ENCODE data around the gene SRA1. TPM values are rescaled to one million over a fixed set of nuclear protein-coding genes. Genes with fewer than 3 reads are reported as not detected.

The SRA1 gene
- total RNA-seq, 4 donors from 2014 or later = 22.7 to 43.7 (median 35.7) TPM

GRCh38 chr5:140524003-140524402 is 33.3 kb downstream of the SRA1 start:
- whole genome bisulfite sequencing, 2 donors = 91 to 97% methylated on average over 2 of the region's 2 CpGs
- Histone ChIP-seq H3K36me3 (peaks cover 40 to 42% of the 10 kb centered on the region in 2 donors), H3K4me1 (no peaks in the 10 kb centered on the region), H3K27ac (no peak overlapping the region), H3K4me3 (replicated peaks in 1 of 3) (no peak overlapping the region), H3K9me3 (no peaks in the 10 kb centered on the region), H3K27me3 (no peaks in the 10 kb centered on the region)
- intact Hi-C loops (cut with DNase I) = no loop called here
- TF ChIP-seq CTCF (IDR thresholded peaks at IDR 0.05) = no peak
- TF ChIP-seq POLR2A (IDR thresholded peaks at IDR 0.05) = no peak
- no peak for DNase-seq

DNA sequence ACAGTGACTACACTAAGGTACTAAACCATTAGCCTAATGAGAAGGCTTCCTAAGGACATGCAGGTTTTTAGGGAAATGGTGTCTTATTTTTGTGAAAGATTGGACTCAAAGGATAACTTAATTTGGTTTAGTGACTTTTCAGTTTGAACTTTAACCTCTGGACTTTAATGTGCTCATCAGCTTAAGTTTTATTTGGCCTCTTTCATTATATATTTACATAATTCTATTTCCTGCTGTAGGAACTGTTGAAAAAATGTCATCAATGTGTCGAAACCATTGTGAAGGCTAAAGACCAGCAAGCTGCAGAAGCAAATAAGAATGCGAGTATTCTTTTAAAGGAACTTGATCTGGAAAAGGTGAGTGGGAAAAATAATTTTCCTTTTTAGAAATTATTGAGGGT is 44.1 kb downstream of the SRA1 start:
- no peak overlapping the region for H3K27ac ChIP-seq
- TF ChIP-seq POLR2A (IDR thresholded peaks at IDR 0.05) (no peak), CTCF (IDR thresholded peaks at IDR 0.05) (no peak)
- H3K9me3 ChIP-seq = no peaks in the 10 kb centered on the region
- 96 to 97% methylated on average over 2 of the region's 2 CpGs for WGBS, 2 donors
- no peak for DNase-seq
- H3K4me3 ChIP-seq (replicated peaks in 1 of 3) = no peak overlapping the region
- H3K27me3 ChIP-seq = no peaks in the 10 kb centered on the region
- intact Hi-C loops (cut with DNase I) = no loop called here
- H3K36me3 ChIP-seq = peaks cover 34 to 53% of the 10 kb centered on the region in 2 donors
- H3K4me1 ChIP-seq = no peaks in the 10 kb centered on the region

DNA sequence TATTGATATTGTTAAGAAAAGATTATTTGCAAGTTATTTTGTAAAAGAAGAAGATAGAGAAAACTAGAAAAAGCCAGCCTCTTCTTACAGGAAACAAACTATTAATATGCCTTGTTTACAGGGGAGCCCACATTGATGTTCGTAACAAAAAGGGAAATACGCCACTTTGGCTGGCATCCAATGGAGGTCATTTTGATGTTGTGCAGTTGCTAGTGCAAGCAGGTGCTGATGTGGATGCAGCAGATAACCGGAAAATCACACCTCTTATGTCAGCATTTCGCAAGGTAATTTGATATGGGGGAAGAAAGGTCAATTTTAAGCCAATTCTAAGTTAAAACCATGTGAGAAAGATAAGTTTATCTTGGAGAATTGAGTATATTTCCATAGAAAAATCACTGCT is 47.4 kb downstream of the SRA1 start:
- Histone ChIP-seq H3K9me3 (no peaks in the 10 kb centered on the region), H3K27ac (no peak overlapping the region), H3K4me3 (replicated peaks in 1 of 3) (no peak overlapping the region), H3K27me3 (no peaks in the 10 kb centered on the region), H3K4me1 (no peaks in the 10 kb centered on the region), H3K36me3 (peaks cover 55 to 76% of the 10 kb centered on the region in 2 donors)
- WGBS, 2 donors = 83 to 88% methylated on average over 4 of the region's 4 CpGs
- no peak for DNase-seq
- intact Hi-C loops (cut with DNase I) = no loop called here
- TF ChIP-seq CTCF (IDR thresholded peaks at IDR 0.05) = no peak
- TF ChIP-seq POLR2A (IDR thresholded peaks at IDR 0.05) = no peak

- TF ChIP-seq CTCF (IDR thresholded peaks at IDR 0.05) = no peak
- no peak for TF ChIP-seq POLR2A (IDR thresholded peaks at IDR 0.05)
- Histone ChIP-seq H3K9me3 (no peaks in the 10 kb centered on the region), H3K36me3 (peaks cover 29 to 32% of the 10 kb centered on the region in 2 donors), H3K4me3 (replicated peaks in 1 of 3) (no peak overlapping the region), H3K27ac (no peak overlapping the region), H3K4me1 (no peaks in the 10 kb centered on the region), H3K27me3 (no peaks in the 10 kb centered on the region)
- WGBS, 2 donors = 93 to 95% methylated on average over 2 of the region's 2 CpGs
- no peak for DNase-seq
- intact Hi-C loops (cut with DNase I) = no loop called here
Measured at GRCh38 chr5:140502834-140503233, 54.4 kb downstream of the SRA1 start.

Small RNAs within 50 kb of the gene (microRNA-seq; reads per million reads assigned to microRNA genes)
- not detected for gene MIR6831

Small RNAs within 50 kb of the gene (small RNA-seq; reads per million reads assigned to genes)
- gene RF00279 (not detected), gene RF00443 (not detected)

Other genes starting within 250 kb of the SRA1 start
- gene HBEGF, start 210.9 kb downstream of the SRA1 start, total RNA-seq = 10 to 100 TPM in 3 of 4 donors, 1 to 10 TPM in 1; 5.8 to 13.0 (median 12.6) TPM
- gene SLC4A9, start 197.3 kb downstream of the SRA1 start, total RNA-seq = under 1 TPM in 3 of 4 donors, not detected in 1; 0.29 to 0.45 (median 0.29) TPM
- gene ANKHD1, start 155.6 kb downstream of the SRA1 start, total RNA-seq = 100 to 1,000 TPM; 148 to 247 (median 163) TPM
- 10 to 100 TPM in 3 of 4 donors, 1 to 10 TPM in 1; 9.1 to 18.9 (median 15.6) TPM for gene EIF4EBP3, start 9.8 kb downstream of the SRA1 start, total RNA-seq
- 10 to 100 TPM; 20.2 to 33.5 (median 26.1) TPM for gene APBB3, start 7.1 kb upstream of the SRA1 start, total RNA-seq
- gene SLC35A4, start 7.4 kb upstream of the SRA1 start, total RNA-seq = 100 to 1,000 TPM in 1 of 4 donors, 10 to 100 TPM in 3; 64.2 to 114 (median 74.0) TPM
- 10 to 100 TPM; 18.5 to 36.7 (median 30.0) TPM for gene CD14, start 75.7 kb upstream of the SRA1 start, total RNA-seq
- gene TMCO6, start 82.0 kb upstream of the SRA1 start, total RNA-seq = 10 to 100 TPM; 16.1 to 48.7 (median 29.3) TPM
- 10 to 100 TPM; 25.9 to 90.9 (median 56.4) TPM for gene NDUFA2, start 90.2 kb upstream of the SRA1 start, total RNA-seq
- 100 to 1,000 TPM; 106 to 279 (median 161) TPM for gene IK, start 90.4 kb upstream of the SRA1 start, total RNA-seq
- gene WDR55, start 107.4 kb upstream of the SRA1 start, total RNA-seq = 10 to 100 TPM; 19.5 to 23.8 (median 20.7) TPM
- gene DND1, start 116.1 kb upstream of the SRA1 start, total RNA-seq = 1 to 10 TPM in 2 of 4 donors, not detected in 2; 1.3 to 2.0 TPM
- gene HARS1, start 133.9 kb upstream of the SRA1 start, total RNA-seq = 10 to 100 TPM; 41.0 to 56.8 (median 48.2) TPM
- gene HARS2, start 134.0 kb upstream of the SRA1 start, total RNA-seq = 10 to 100 TPM; 29.3 to 31.8 (median 30.1) TPM
- 10 to 100 TPM; 35.1 to 46.0 (median 37.5) TPM for gene ZMAT2, start 143.0 kb upstream of the SRA1 start, total RNA-seq
- gene PCDHA1, start 228.7 kb upstream of the SRA1 start, total RNA-seq = under 1 TPM in 1 of 4 donors, not detected in 3; 0.13 TPM
- under 1 TPM in 1 of 4 donors, not detected in 3; 0.22 TPM for gene PCDHA2, start 237.4 kb upstream of the SRA1 start, total RNA-seq
- gene PCDHA3, start 243.6 kb upstream of the SRA1 start, total RNA-seq = 1 to 10 TPM; 1.1 to 1.7 (median 1.3) TPM
- gene PCDHA4, start 249.6 kb upstream of the SRA1 start, total RNA-seq = 1 to 10 TPM in 1 of 4 donors, under 1 TPM in 3; 0.40 to 2.1 (median 0.69) TPM